GM12864 (cell line): Measurements from ENCODE around the gene C4orf17.

ENCODE experiments used
- DNase-seq: peaks from one replicate; pipeline ENCODE4 v3.0.0-alpha.2; 2011; ENCODE audit warnings: low read depth
- H3K4me3 ChIP-seq: 2 replicates; pipeline ENCODE4 v1.5.1; 2011; ENCODE audit warnings: mild to moderate bottlenecking, low read depth, low read length, control low read depth
- CTCF ChIP-seq: IDR thresholded peaks from 2 replicates; pipeline ENCODE4 v1.5.1; 2011; ENCODE audit warnings: low read depth, mild to moderate bottlenecking, moderate library complexity, low read length, control low read depth, inconsistent platforms; ENCODE audit errors: missing control alignments

Gene C4orf17

GRCh38 chr4:99564921-99565320 is 54.1 kb downstream of the C4orf17 start:
- no peak for DNase-seq
- no peak overlapping the region for H3K4me3 ChIP-seq
- TF ChIP-seq CTCF, result no peak

GRCh38 chr4:99571883-99572282 is 61.1 kb downstream of the C4orf17 start:
- TF ChIP-seq CTCF, result no peak
- no peak for DNase-seq

GRCh38 chr4:99572527-99573240 is 61.9 kb downstream of the C4orf17 start:
- no peak for TF ChIP-seq CTCF
- no peak overlapping the region for H3K4me3 ChIP-seq
- no peak for DNase-seq

More at GRCh38 chr4:99571883-99572282, 61.1 kb downstream of the C4orf17 start:
- no peak overlapping the region for H3K4me3 ChIP-seq

GRCh38 chr4:99573735-99574368 is 63.0 kb downstream of the C4orf17 start:
- no peak overlapping the region for H3K4me3 ChIP-seq
- TF ChIP-seq CTCF, result no peak
- DNase-seq, result no peak

- H3K4me3 ChIP-seq, result no peak within 1 kb of the TSS
- no peak for TF ChIP-seq CTCF
- DNase-seq, result no peak
Measured at GRCh38 chr4:99574530-99575324, 63.9 kb downstream of the C4orf17 start, which contains the start of gene MTTP. TSS of gene MTTP (plus strand) at chr4:99574824. CDS start at chr4:99574910, 86 bp downstream.

GRCh38 chr4:99578714-99579113 is 67.9 kb downstream of the C4orf17 start:
- DNase-seq, result no peak
- H3K4me3 ChIP-seq, result no peak overlapping the region
- no peak for TF ChIP-seq CTCF
